Endothelial cell (in vitro differentiated cells): ENCODE results near the gene KSR2. TPM values are rescaled to one million over a fixed set of nuclear protein-coding genes. Genes with fewer than 3 reads are reported as not detected.

Source experiments
- DNase-seq: peaks from one replicate; pipeline ENCODE4 v3.0.0; 2021; ENCODE audit warnings: low spot score
- H3K27ac Mint-ChIP-seq: one replicate; pipeline ENCODE4 v1.8.0; 2021; ENCODE audit warnings: mixed read lengths, inconsistent platforms; ENCODE audit not compliant: unreplicated experiment
- H3K27me3 Mint-ChIP-seq: one replicate; pipeline ENCODE4 v1.8.0; 2021; ENCODE audit warnings: mild to moderate bottlenecking, moderate library complexity, mixed read lengths, inconsistent platforms; ENCODE audit not compliant: unreplicated experiment
- H3K36me3 Mint-ChIP-seq: one replicate; pipeline ENCODE4 v1.8.0; 2021; ENCODE audit warnings: mild to moderate bottlenecking, low read depth, mixed read lengths, inconsistent platforms; ENCODE audit not compliant: unreplicated experiment
- H3K4me1 Mint-ChIP-seq: one replicate; pipeline ENCODE4 v1.8.0; 2021; ENCODE audit warnings: mild to moderate bottlenecking, mixed read lengths, inconsistent platforms; ENCODE audit not compliant: unreplicated experiment
- H3K4me3 Mint-ChIP-seq: one replicate; pipeline ENCODE4 v1.8.0; 2021; ENCODE audit warnings: mild to moderate bottlenecking, mixed read lengths, inconsistent platforms; ENCODE audit not compliant: unreplicated experiment
- H3K9me3 Mint-ChIP-seq: one replicate; pipeline ENCODE4 v1.8.0; 2021; ENCODE audit warnings: mixed read lengths, inconsistent platforms; ENCODE audit not compliant: unreplicated experiment
- CTCF ChIP-seq: fragments of 200-600 bp; sonication (generic); IDR thresholded peaks from one replicate; pipeline ENCODE4 v1.5.0; 2021; ENCODE audit warnings: antibody characterized with exemption; ENCODE audit not compliant: unreplicated experiment
- total RNA-seq: library from RNA; stranded (reverse); fragmentation: NEBNext Ultra II Directional; extraction: Animal tissue kit (Norgen Biotek cat#: 25700); gene quantifications from one replicate; pipeline ENCODE4 v1.2.1, GENCODE V29; 2021; ENCODE audit not compliant: unreplicated experiment

KSR2 gene
- total RNA-seq, 1 donor from 2014 or later, result 0.05 TPM

GRCh38 chr12:117498256-117498655, 470.5 kb downstream of the KSR2 start:
- Mint-ChIP-seq H3K4me3 (no peak overlapping the region), H3K36me3 (no peaks in the 10 kb centered on the region), H3K4me1 (no peaks in the 10 kb centered on the region), H3K9me3 (no peaks in the 10 kb centered on the region), H3K27me3 (peaks cover 3% of the 10 kb centered on the region), H3K27ac (no peak overlapping the region)
- DNase-seq, result no peak
- no peak for TF ChIP-seq CTCF

DNA sequence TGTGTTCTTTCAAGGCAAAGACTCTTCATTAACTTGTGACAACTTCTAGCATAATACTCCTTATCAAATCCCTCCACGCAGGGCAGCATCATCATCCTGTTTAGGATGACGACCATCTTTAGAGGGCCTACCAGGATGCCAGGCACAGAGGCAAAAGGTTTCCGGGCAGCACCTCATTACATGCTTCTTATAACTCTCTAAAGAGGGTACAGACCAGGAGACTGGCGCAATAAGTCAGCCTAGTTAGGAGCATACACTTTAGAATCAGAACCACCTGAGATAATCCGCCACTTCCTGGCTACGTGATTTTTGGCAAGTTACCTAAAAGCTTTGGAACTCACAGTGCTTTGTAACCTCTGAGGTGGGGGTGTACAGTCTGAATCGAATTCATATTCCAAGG, 471.4 kb downstream of the KSR2 start:
- H3K4me3 Mint-ChIP-seq, result no peak overlapping the region
- H3K4me1 Mint-ChIP-seq, result no peaks in the 10 kb centered on the region

GRCh38 chr12:117494833-117495655, 473.7 kb downstream of the KSR2 start:
- Mint-ChIP-seq H3K27me3 (peaks cover 3% of the 10 kb centered on the region), H3K4me3 (no peak overlapping the region), H3K9me3 (no peaks in the 10 kb centered on the region), H3K4me1 (no peaks in the 10 kb centered on the region), H3K27ac (no peak overlapping the region), H3K36me3 (no peaks in the 10 kb centered on the region)
- DNase-seq, result no peak
- TF ChIP-seq CTCF, result no peak

More for the DNA sequence above, 471.4 kb downstream of the KSR2 start:
- TF ChIP-seq CTCF, result no peak
- Mint-ChIP-seq H3K36me3 (no peaks in the 10 kb centered on the region), H3K27me3 (peaks cover 3% of the 10 kb centered on the region), H3K27ac (no peak overlapping the region), H3K9me3 (no peaks in the 10 kb centered on the region)
- no peak for DNase-seq

GRCh38 chr12:117491711-117492110, 477.1 kb downstream of the KSR2 start:
- no peaks in the 10 kb centered on the region for H3K9me3 Mint-ChIP-seq
- no peak overlapping the region for H3K4me3 Mint-ChIP-seq
- H3K36me3 Mint-ChIP-seq, result no peaks in the 10 kb centered on the region
- no peaks in the 10 kb centered on the region for H3K4me1 Mint-ChIP-seq
- no peak for TF ChIP-seq CTCF
- H3K27ac Mint-ChIP-seq, result no peak overlapping the region
- DNase-seq, result no peak
- H3K27me3 Mint-ChIP-seq, result no peaks in the 10 kb centered on the region

DNA sequence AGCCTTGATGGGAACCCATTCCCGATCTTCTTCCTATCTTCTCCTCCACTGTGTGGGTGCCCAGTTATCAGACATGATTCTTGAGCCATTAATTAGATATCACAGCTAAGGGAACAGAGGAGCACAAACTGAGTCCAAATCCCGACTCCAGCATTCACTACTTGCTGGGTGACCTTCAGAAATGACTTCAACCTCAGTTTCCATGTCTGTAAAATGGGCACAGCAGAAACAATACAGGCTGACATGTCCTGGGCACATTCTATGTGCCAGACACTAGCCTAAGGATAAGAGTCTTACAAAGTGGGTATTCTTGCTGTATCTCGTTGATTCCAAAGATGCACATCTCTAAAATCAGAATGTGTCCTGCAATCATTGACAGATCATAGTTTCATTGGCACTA, 478.7 kb downstream of the KSR2 start:
- no peaks in the 10 kb centered on the region for H3K27me3 Mint-ChIP-seq
- no peaks in the 10 kb centered on the region for H3K4me1 Mint-ChIP-seq
- no peaks in the 10 kb centered on the region for H3K9me3 Mint-ChIP-seq
- no peak for DNase-seq
- no peak for TF ChIP-seq CTCF
- H3K27ac Mint-ChIP-seq, result no peak overlapping the region
- no peaks in the 10 kb centered on the region for H3K36me3 Mint-ChIP-seq
- no peak overlapping the region for H3K4me3 Mint-ChIP-seq
